ENCODE data around the gene MAX. TPM values are rescaled to one million over a fixed set of nuclear protein-coding genes. Genes with fewer than 3 reads are reported as not detected.

The MAX gene
- total and polyA plus RNA-seq, 2 donors (not counting 1 experiment from before 2014, with no cell fraction given) = 98.6 to 130 TPM

- CTCF ChIA-PET = interaction anchor here (0.6 to 1.0 kb wide), 4 partner anchors 63 to 1359 kb away, joined by 3 to 5 read pairs (median 4); no protein-coding TSS in a partner anchor
- H3K4me1 Mint-ChIP-seq = peaks cover 53% of the 10 kb centered on the region
Observed at GRCh38 chr14:65100922-65101541, 1.3 kb downstream of the MAX start.

More at GRCh38 chr14:65100922-65101541, 1.3 kb downstream of the MAX start:
- DNase-seq (peak; percentile 38), ATAC-seq (ENCODE audit: low read depth) (no peak)
- Histone ChIP-seq H3K9ac (ENCODE audit: low read length) (peak overlapping the region; percentile 95), H3K4me2 (replicated peaks; ENCODE audit: low read depth, low read length, poor library complexity, severe bottlenecking) (peak overlapping the region; percentile 86), H3K27ac (ENCODE audit: low read length in 2 of 2) (peak overlapping the region; percentile 95 to 97), H3K79me2 (ENCODE audit: control insufficient read depth, insufficient read depth, low read length) (peaks cover 50% of the 10 kb centered on the region), H3K27me3 (replicated peaks in 1 of 4; ENCODE audit: control extremely low read depth in 1 of 4, control insufficient read depth in 3 of 4, insufficient read depth in 4 of 4, low read length in 3 of 4) (no peaks in the 10 kb centered on the region), H2AFZ (ENCODE audit: insufficient read depth, low read depth, low read length, poor library complexity, severe bottlenecking) (peak overlapping the region; percentile 33), H3K4me1 (ENCODE audit: control insufficient read depth in 2 of 2, insufficient read depth in 2 of 2, low read length in 2 of 2) (peaks cover 23 to 30% of the 10 kb centered on the region in 2 donors), H3K36me3 (replicated peaks in 1 of 2; ENCODE audit: control extremely low read depth in 1 of 2, control insufficient read depth in 1 of 2, extremely low read depth in 1 of 2, insufficient read depth in 2 of 2, low read length in 1 of 2) (peaks cover 0 to 8% of the 10 kb centered on the region in 2 experiments), H3K4me3 (ENCODE audit: control extremely low read depth in 1 of 5, extremely low read depth in 1 of 5, insufficient read depth in 1 of 5, low read depth in 2 of 5, low read length in 4 of 5) (peak overlapping the region; percentile 57 to 97 (median 89)), H3K9me3 (ENCODE audit: control extremely low read depth in 1 of 3, control insufficient read depth in 2 of 3, insufficient read depth in 1 of 3, low read length in 2 of 3) (no peaks in the 10 kb centered on the region), H4K20me1 (ENCODE audit: control insufficient read depth, insufficient read depth, low read length, poor library complexity, severe bottlenecking) (peaks cover 10% of the 10 kb centered on the region)
- POLR2A ChIA-PET = interaction anchor here (1.4 kb wide), 1 partner anchor 55 kb away, joined by 3 read pairs; no protein-coding TSS in a partner anchor
- Mint-ChIP-seq H3K27me3 (no peaks in the 10 kb centered on the region), H3K27ac (peak overlapping the region; percentile 85), H3K9me3 (ENCODE audit: insufficient read depth) (no peaks in the 10 kb centered on the region), H3K4me3 (peak overlapping the region; percentile 91)
- WGBS (ENCODE audit: insufficient coverage) = 0% methylated on average over 1 of the region's 6 CpGs
- no peak for TF ChIP-seq CTCF (IDR thresholded peaks at IDR 0.05)
- no peak for TF ChIP-seq EZH2 (IDR thresholded peaks at IDR 0.05; ENCODE audit: borderline replicate concordance, insufficient read depth, low read depth, low read length, poor library complexity, severe bottlenecking)
- intact Hi-C loops (cut with micrococcal nuclease) = loop anchor here (5.0 kb wide), 4 partner anchors 126 to 1559 kb away; partner anchors contain the start of genes PPP2R5E, SGPP1 and WDR89
